HepG2 (cell line): Measurements from ENCODE around the gene KIAA1549. TPM values are rescaled to one million over a fixed set of nuclear protein-coding genes. Genes with fewer than 3 reads are reported as not detected.

Experiments
- ATAC-seq: fragments of 200-7000 bp; cut with Tn5 transposase; 3 replicates; pipeline ENCODE4 v1.9.1; 2020; ENCODE audit warnings: mild to moderate bottlenecking, moderate library complexity
- BruUV-seq: library from RNA; stranded (reverse); fragments of 400-500 nt; replicated peaks from 2 replicates; lab custom pipeline; 2021; lab: Mats Ljungman, UMichigan
- CTCF ChIA-PET: fragments of 300-600 bp; formaldehyde crosslinking; extraction: SDS; loops from one replicate; lab custom pipeline; 2021; ENCODE audit warnings: low total read pairs, inconsistent platforms, low intra/inter-chr PET ratio; lab: Yijun Ruan, JAX
- POLR2A ChIA-PET: fragments of 350-600 bp; sonication (Branson Sonifier 250); formaldehyde crosslinking; loops from one replicate; lab custom pipeline; 2020; ENCODE audit warnings: antibody characterized with exemption, inconsistent platforms; lab: Yijun Ruan, JAX
- DNase-seq: peaks from one replicate; pipeline ENCODE4 v3.0.0-alpha.2; 2015; ENCODE audit warnings: low spot score
- FAIRE-seq: peaks from 3 replicates; lab custom pipeline; 2011; peaks lifted over from hg19 to GRCh38; lab: Jason Lieb, UNC
- H2AFZ ChIP-seq: one replicate; pipeline ENCODE4 v1.6.1; 2011; ENCODE audit warnings: low read length, inconsistent platforms
- H3K27ac ChIP-seq: fragments of 300-600 bp; 3 replicates; pipeline ENCODE4 v1.8.0; 2011; ENCODE audit warnings: mixed run types, mild to moderate bottlenecking, mixed read lengths, low read length, inconsistent platforms; ENCODE audit not compliant: insufficient read depth; ENCODE audit errors: extremely low read length
- H3K27me3 ChIP-seq, 2 experiments: fragments of 200-600 bp in 1 of 2; 2 replicates in 1 of 2; 3 replicates in 1 of 2; pipeline versions ENCODE4 v1.6.0 to v1.8.0; 2011; ENCODE audit warnings: low read length in 2 of 2, mild to moderate bottlenecking in 2 of 2, moderate library complexity in 2 of 2, inconsistent platforms in 1 of 2; ENCODE audit not compliant: insufficient read depth in 2 of 2, control insufficient read depth in 1 of 2
- H3K36me3 ChIP-seq, 2 experiments: fragments of 200-600 bp in 1 of 2; replicated peaks in 1 of 2; 2 replicates in 1 of 2; 3 replicates in 1 of 2; pipeline versions ENCODE4 v1.5.1 to v1.8.0; 2011; ENCODE audit warnings: low read length in 2 of 2, inconsistent platforms in 1 of 2; ENCODE audit not compliant: insufficient read depth in 2 of 2, control insufficient read depth in 1 of 2
- H3K4me1 ChIP-seq: 2 replicates; pipeline ENCODE4 v1.5.1; 2012; ENCODE audit warnings: low read length, inconsistent platforms; ENCODE audit not compliant: insufficient read depth
- H3K4me2 ChIP-seq: 2 replicates; pipeline ENCODE4 v1.6.0; 2011; ENCODE audit warnings: low read depth, low read length, inconsistent platforms
- H3K4me3 ChIP-seq, 3 experiments: fragments of 200-600 bp in 1 of 3; sonication (generic), shearing (Covaris generic) in 1 of 3; replicated peaks in 1 of 3; 2 replicates each; pipeline ENCODE4 v1.5.1; 2011 to 2016; ENCODE audit warnings: low read length in 3 of 3, inconsistent platforms in 2 of 3, low read depth in 2 of 3, mild to moderate bottlenecking in 2 of 3, control low read depth in 1 of 3, mixed read lengths in 1 of 3; ENCODE audit not compliant: insufficient read depth in 1 of 3
- H3K79me2 ChIP-seq: one replicate; pipeline ENCODE4 v1.6.1; 2011; ENCODE audit warnings: low read length, inconsistent platforms; ENCODE audit not compliant: insufficient read depth
- H3K9ac ChIP-seq: 2 replicates; pipeline ENCODE4 v1.6.0; 2011; ENCODE audit warnings: mild to moderate bottlenecking, low read depth, low read length, inconsistent platforms; ENCODE audit not compliant: insufficient read depth
- H3K9me3 ChIP-seq: 2 replicates; pipeline ENCODE4 v1.5.1; 2012; ENCODE audit warnings: mild to moderate bottlenecking, low read length
- H4K20me1 ChIP-seq: 2 replicates; pipeline ENCODE4 v1.6.0; 2011; ENCODE audit warnings: inconsistent platforms, mild to moderate bottlenecking, low read length, moderate library complexity; ENCODE audit not compliant: insufficient read depth
- ZBTB7A ChIP-seq: sonication (generic); formaldehyde crosslinking; IDR thresholded peaks from 2 replicates; pipeline ENCODE4 v1.8.0; 2022; ENCODE audit warnings: mild to moderate bottlenecking, missing genetic modification reagents
- ZFP82 ChIP-seq: sonication (generic); formaldehyde crosslinking; IDR thresholded peaks from 2 replicates; pipeline ENCODE4 v1.5.1; 2020; ENCODE audit warnings: mild to moderate bottlenecking, missing genetic modification reagents, borderline replicate concordance
- WGBS: methylation state at CpG from one replicate; pipeline ENCODE4 v1.1.6; 2017; ENCODE audit warnings: low lambda C conversion rate; 5-methylcytosine and 5-hydroxymethylcytosine counted together
- in situ Hi-C: cut with HindIII; loops from 2 replicates; pipeline ENCODE4 v1.10.0; 2017; ENCODE audit warnings: low pct_unique_long_range_greater_than_20kb; ENCODE audit not compliant: extremely low pct_ligation_motif_present
- intact Hi-C: fragments of 100-400 bp; cut with micrococcal nuclease; formaldehyde crosslinking; loops from one replicate; pipeline ENCODE4 v1.10.0; 2022; ENCODE audit not compliant: unreplicated experiment
- polyA plus RNA-seq, 8 experiments: library from polyadenylated mRNA; depleted of rRNA in 3 of 8; stranded (reverse) in 7 of 8; unstranded in 1 of 8; fragments of >200 nt; fragmentation: Illumina TruSeq in 4 of 8; extraction: Trizol in 4 of 8; gene quantifications; 2 replicates each; pipeline versions ENCODE4 v1.2.1 to v1.2.3, GENCODE V29; 2011 to 2016; ENCODE audit warnings: low read depth in 4 of 8, missing spikeins in 1 of 8, mixed read lengths in 1 of 8; ENCODE audit not compliant: insufficient read depth in 1 of 8
- total RNA-seq, 5 experiments: library from RNA; depleted of rRNA; stranded (reverse); fragments of >200 nt; fragmentation: Illumina TruSeq; extraction: Trizol; gene quantifications; 2 replicates each; pipeline ENCODE4 v1.2.3, GENCODE V29; 2016; ENCODE audit warnings: low read depth in 1 of 5
- TF ChIP-seq, protein P1 (sequence below): sonication (generic); formaldehyde crosslinking; IDR thresholded peaks from 2 replicates; pipeline ENCODE4 v1.5.0; 2020; ENCODE audit warnings: mild to moderate bottlenecking, missing genetic modification reagents
- TF ChIP-seq, protein P2 (sequence below): sonication (generic); formaldehyde crosslinking; IDR thresholded peaks from 2 replicates; pipeline ENCODE4 v1.9.0; 2021; ENCODE audit warnings: missing genetic modification reagents, borderline replicate concordance

Gene KIAA1549
- total and polyA plus RNA-seq, 2 of the 13 experiments (the other 11 are each of a cell fraction or from before 2014, with no cell fraction given): 1.1 to 1.8 TPM

DNA sequence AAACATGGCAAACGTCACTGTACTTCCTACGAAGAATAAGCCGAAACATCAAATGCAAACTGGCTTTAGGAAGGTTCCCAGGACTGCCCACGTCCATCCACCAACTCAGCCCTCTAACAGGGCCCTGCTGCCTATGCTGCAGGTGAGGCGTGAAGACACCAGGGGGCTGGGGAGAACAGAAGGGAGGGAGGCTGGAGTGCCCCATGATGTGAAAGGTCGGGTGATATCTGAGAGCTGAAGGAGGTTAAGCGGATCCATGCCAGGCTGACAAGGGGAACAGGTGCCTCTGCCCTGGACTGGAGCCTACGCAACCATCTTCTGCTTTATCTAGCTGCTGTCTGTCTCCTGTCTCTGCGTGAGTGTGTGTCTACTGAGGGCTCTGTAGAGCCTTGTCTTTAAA, 143.0 kb downstream of the KIAA1549 start (continued):
- TF ChIP-seq, protein P1, sequence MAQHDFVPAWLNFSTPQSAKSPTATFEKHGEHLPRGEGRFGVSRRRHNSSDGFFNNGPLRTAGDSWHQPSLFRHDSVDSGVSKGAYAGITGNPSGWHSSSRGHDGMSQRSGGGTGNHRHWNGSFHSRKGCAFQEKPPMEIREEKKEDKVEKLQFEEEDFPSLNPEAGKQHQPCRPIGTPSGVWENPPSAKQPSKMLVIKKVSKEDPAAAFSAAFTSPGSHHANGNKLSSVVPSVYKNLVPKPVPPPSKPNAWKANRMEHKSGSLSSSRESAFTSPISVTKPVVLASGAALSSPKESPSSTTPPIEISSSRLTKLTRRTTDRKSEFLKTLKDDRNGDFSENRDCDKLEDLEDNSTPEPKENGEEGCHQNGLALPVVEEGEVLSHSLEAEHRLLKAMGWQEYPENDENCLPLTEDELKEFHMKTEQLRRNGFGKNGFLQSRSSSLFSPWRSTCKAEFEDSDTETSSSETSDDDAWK (CRISPR knock-in tag): no peak
- TF ChIP-seq ZFP82 (CRISPR knock-in tag) (no peak), ZBTB7A (CRISPR knock-in tag) (no peak)

DNA sequence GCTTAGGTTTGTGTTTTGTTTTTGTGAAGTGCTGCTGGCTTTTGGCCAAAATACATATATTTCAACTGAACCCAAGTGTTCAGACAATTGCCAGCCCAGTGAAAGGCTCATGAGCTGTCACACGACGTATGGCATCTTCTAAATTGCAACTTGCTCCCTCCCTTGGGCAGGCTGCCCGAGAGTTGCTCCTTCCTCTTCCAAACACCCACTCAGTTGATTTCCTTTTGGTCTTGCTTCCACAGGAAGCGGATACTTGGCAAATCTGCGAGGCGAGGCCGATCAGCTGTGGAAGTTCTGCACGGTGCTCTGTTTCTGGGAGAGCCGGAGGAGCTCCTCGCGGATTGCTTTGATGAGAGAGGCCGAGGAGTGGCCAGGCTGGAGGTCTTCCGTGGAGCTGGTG, 143.6 kb downstream of the KIAA1549 start:
- intact Hi-C loops: no loop called here
- Histone ChIP-seq H2AFZ (no peak overlapping the region), H3K79me2 (no peaks in the 10 kb centered on the region), H3K27me3 (no peaks in the 10 kb centered on the region), H3K36me3 (no peaks in the 10 kb centered on the region), H3K9ac (no peak overlapping the region), H3K4me2 (no peak overlapping the region), H3K27ac (no peak overlapping the region), H3K4me3 (no peak overlapping the region), H4K20me1 (no peaks in the 10 kb centered on the region), H3K9me3 (no peaks in the 10 kb centered on the region), H3K4me1 (no peaks in the 10 kb centered on the region)
- 96% methylated on average over 8 of the region's 13 CpGs for WGBS
- CTCF ChIA-PET: no interaction called here
- POLR2A ChIA-PET: no interaction called here
- ATAC-seq (no peak), FAIRE-seq (no peak), DNase-seq (no peak)
- BruUV-seq: no TSS peak
- TF ChIP-seq, protein P2, sequence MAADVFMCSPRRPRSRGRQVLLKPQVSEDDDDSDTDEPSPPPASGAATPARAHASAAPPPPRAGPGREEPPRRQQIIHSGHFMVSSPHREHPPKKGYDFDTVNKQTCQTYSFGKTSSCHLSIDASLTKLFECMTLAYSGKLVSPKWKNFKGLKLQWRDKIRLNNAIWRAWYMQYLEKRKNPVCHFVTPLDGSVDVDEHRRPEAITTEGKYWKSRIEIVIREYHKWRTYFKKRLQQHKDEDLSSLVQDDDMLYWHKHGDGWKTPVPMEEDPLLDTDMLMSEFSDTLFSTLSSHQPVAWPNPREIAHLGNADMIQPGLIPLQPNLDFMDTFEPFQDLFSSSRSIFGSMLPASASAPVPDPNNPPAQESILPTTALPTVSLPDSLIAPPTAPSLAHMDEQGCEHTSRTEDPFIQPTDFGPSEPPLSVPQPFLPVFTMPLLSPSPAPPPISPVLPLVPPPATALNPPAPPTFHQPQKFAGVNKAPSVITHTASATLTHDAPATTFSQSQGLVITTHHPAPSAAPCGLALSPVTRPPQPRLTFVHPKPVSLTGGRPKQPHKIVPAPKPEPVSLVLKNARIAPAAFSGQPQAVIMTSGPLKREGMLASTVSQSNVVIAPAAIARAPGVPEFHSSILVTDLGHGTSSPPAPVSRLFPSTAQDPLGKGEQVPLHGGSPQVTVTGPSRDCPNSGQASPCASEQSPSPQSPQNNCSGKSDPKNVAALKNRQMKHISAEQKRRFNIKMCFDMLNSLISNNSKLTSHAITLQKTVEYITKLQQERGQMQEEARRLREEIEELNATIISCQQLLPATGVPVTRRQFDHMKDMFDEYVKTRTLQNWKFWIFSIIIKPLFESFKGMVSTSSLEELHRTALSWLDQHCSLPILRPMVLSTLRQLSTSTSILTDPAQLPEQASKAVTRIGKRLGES: no peak
- in situ Hi-C loops: no loop called here
